K562 (cell line): ENCODE data around the gene PLPP1. TPM values are rescaled to one million over a fixed set of nuclear protein-coding genes. Genes with fewer than 3 reads are reported as not detected.

Source experiments
- ATAC-seq: fragments of 200-7000 bp; cut with Tn5 transposase; 3 replicates; pipeline ENCODE4 v1.9.1; 2020; ENCODE audit warnings: moderate library complexity
- BruUV-seq: library from RNA; stranded (reverse); fragments of 400-500 nt; replicated peaks from 2 replicates; lab custom pipeline; 2021; lab: Mats Ljungman, UMichigan
- CTCF ChIA-PET: fragments of 300-600 bp; formaldehyde crosslinking; extraction: SDS; loops from one replicate; lab custom pipeline; 2021; ENCODE audit warnings: low intra/inter-chr PET ratio; lab: Yijun Ruan, JAX
- POLR2A ChIA-PET: fragments of 300-600, 350-650 bp; sonication (Branson Sonifier 250); formaldehyde crosslinking; extraction: SDS; loops from one replicate; lab custom pipeline; 2021; ENCODE audit warnings: antibody characterized with exemption, inconsistent platforms; lab: Yijun Ruan, JAX
- DNase-seq, 4 experiments: peaks; one replicate each; pipeline versions ENCODE4 v3.0.0 to v3.0.0-alpha.2; 2011 to 2018; ENCODE audit warnings: low spot score in 3 of 4, mixed read lengths in 3 of 4; ENCODE audit errors: extremely low read depth in 1 of 4
- FAIRE-seq: peaks from 2 replicates; lab custom pipeline; 2011; peaks lifted over from hg19 to GRCh38; lab: Jason Lieb, UNC
- H2AFZ ChIP-seq: 2 replicates; pipeline ENCODE4 v1.6.0; 2011; ENCODE audit warnings: low read depth, low read length, control low read depth, inconsistent platforms
- H3K27ac ChIP-seq: fragments of 200-600 bp; 3 replicates; pipeline ENCODE4 v1.8.0; 2011; ENCODE audit warnings: low read depth, mild to moderate bottlenecking, control low read depth, inconsistent platforms, low read length, moderate library complexity, mixed read lengths; ENCODE audit errors: extremely low read depth
- H3K27me3 ChIP-seq, 2 experiments: fragments of 300-600 bp in 1 of 2; 2 replicates in 1 of 2; 3 replicates in 1 of 2; pipeline versions ENCODE4 v1.6.0 to v1.8.0; 2011; ENCODE audit warnings: inconsistent platforms in 2 of 2, low read length in 2 of 2, mild to moderate bottlenecking in 1 of 2, mixed read lengths in 1 of 2, moderate library complexity in 1 of 2; ENCODE audit not compliant: control insufficient read depth in 2 of 2, insufficient read depth in 2 of 2
- H3K36me3 ChIP-seq: fragments of 300-600 bp; 3 replicates; pipeline ENCODE4 v1.8.0; 2011; ENCODE audit warnings: mild to moderate bottlenecking, low read length, inconsistent platforms; ENCODE audit not compliant: control insufficient read depth, insufficient read depth
- H3K4me1 ChIP-seq, 2 experiments: fragments of 200-600 bp in 1 of 2; replicated peaks in 1 of 2; 2 replicates in 1 of 2; 3 replicates in 1 of 2; pipeline versions ENCODE4 v1.5.1 to v1.8.0; 2011; ENCODE audit warnings: inconsistent platforms in 2 of 2, low read length in 2 of 2, mild to moderate bottlenecking in 1 of 2, mixed read lengths in 1 of 2, moderate library complexity in 1 of 2; ENCODE audit not compliant: control insufficient read depth in 2 of 2, insufficient read depth in 2 of 2
- H3K4me2 ChIP-seq: 2 replicates; pipeline ENCODE4 v1.6.1; 2011; ENCODE audit warnings: low read length, control low read depth, inconsistent platforms, mixed read lengths; ENCODE audit not compliant: insufficient read depth
- H3K4me3 ChIP-seq: fragments of 200-600 bp; sonication (generic), shearing (Covaris generic); 2 replicates; pipeline ENCODE4 v1.5.1; 2016; ENCODE audit warnings: control low read depth, inconsistent platforms
- H3K79me2 ChIP-seq: fragments of 200-600 bp; 3 replicates; pipeline ENCODE4 v1.8.0; 2011; ENCODE audit warnings: low read length, inconsistent platforms; ENCODE audit not compliant: control insufficient read depth, insufficient read depth
- H3K9ac ChIP-seq, 2 experiments: 2 replicates each; pipeline versions ENCODE4 v1.6.0 to v1.6.1; 2011; ENCODE audit warnings: low read depth in 2 of 2, low read length in 2 of 2, control low read depth in 1 of 2, inconsistent platforms in 1 of 2, mild to moderate bottlenecking in 1 of 2, mixed read lengths in 1 of 2; ENCODE audit not compliant: insufficient read depth in 1 of 2
- H3K9me1 ChIP-seq: one replicate; pipeline ENCODE4 v1.6.0; 2011; ENCODE audit warnings: inconsistent platforms, mild to moderate bottlenecking, low read length, moderate library complexity; ENCODE audit not compliant: control insufficient read depth, insufficient read depth
- H3K9me3 ChIP-seq: replicated peaks from 2 replicates; pipeline ENCODE4 v1.5.1; 2011; ENCODE audit warnings: low read depth, low read length, inconsistent platforms; ENCODE audit not compliant: control insufficient read depth, insufficient read depth
- H4K20me1 ChIP-seq: replicated peaks from 2 replicates; pipeline ENCODE4 v1.6.1; 2011; ENCODE audit warnings: low read length, inconsistent platforms, mixed read lengths; ENCODE audit not compliant: control insufficient read depth, insufficient read depth
- KLF1 ChIP-seq: fragments of 450-650 bp; IDR thresholded peaks from 2 replicates; pipeline ENCODE4 v1.6.1; 2016; ENCODE audit warnings: missing genetic modification characterization, missing compliant biosample characterization
- MCM5 ChIP-seq: fragments of 450-650 bp; IDR thresholded peaks from 2 replicates; pipeline ENCODE4 v1.6.1; 2016; ENCODE audit warnings: low read depth
- MEF2D ChIP-seq: conservative IDR thresholded peaks from 2 replicates; pipeline ENCODE4 v1.6.1; 2016; ENCODE audit warnings: low read depth, missing genetic modification characterization, missing compliant biosample characterization
- RBFOX2 ChIP-seq: fragments of 200-400 bp; formaldehyde crosslinking; IDR thresholded peaks from 2 replicates; pipeline ENCODE4 v1.6.1; 2017; ENCODE audit warnings: low read depth, mild to moderate bottlenecking, low read length, moderate library complexity
- TAF9B ChIP-seq: fragments of 450-650 bp; IDR thresholded peaks from 2 replicates; pipeline ENCODE4 v1.6.1; 2018; ENCODE audit warnings: mild to moderate bottlenecking; ENCODE audit not compliant: partially characterized antibody
- WGBS: fragments of 100-300 bp; shearing (Covaris generic); methylation state at CpG from one replicate; pipeline ENCODE4 v1.1.6; 2016; ENCODE audit warnings: low coverage, mixed read lengths; ENCODE audit not compliant: insufficient coverage; ENCODE audit errors: missing lambda C conversion rate; 5-methylcytosine and 5-hydroxymethylcytosine counted together
- in situ Hi-C: fragments of 300-500 bp; cut with MboI; formaldehyde crosslinking; loops from 4 replicates; pipeline ENCODE4 v1.15.0; 2018; ENCODE audit warnings: inconsistent platforms, mixed read lengths
- intact Hi-C: fragments of 100-400 bp; cut with micrococcal nuclease; formaldehyde crosslinking; loops from 2 replicates; pipeline ENCODE4 v1.14.2; 2022
- polyA plus RNA-seq, 8 experiments: library from polyadenylated mRNA; depleted of rRNA in 4 of 8; stranded (reverse) in 5 of 8; unstranded in 3 of 8; fragments of >200 nt; fragmentation: Nextera tagmentation in 2 of 8; fragmentation: Illumina TruSeq in 1 of 8; extraction: Ambion mirVana in 2 of 8; extraction: Trizol in 1 of 8; gene quantifications; 2 replicates each; pipeline versions ENCODE4 v1.2.1 to v1.2.3, GENCODE V29; 2011 to 2014; ENCODE audit warnings: inconsistent platforms in 1 of 8, missing spikeins in 1 of 8
- total RNA-seq, 7 experiments: library from RNA; depleted of rRNA in 6 of 7; stranded (reverse); fragments of >200 nt in 6 of 7; fragmentation: Illumina TruSeq in 2 of 7; extraction: Trizol in 2 of 7; gene quantifications; 2 replicates each; pipeline versions ENCODE4 v1.2.1 to v1.2.3, GENCODE V29; 2011 to 2021; ENCODE audit warnings: low replicate concordance in 1 of 7
- TF ChIP-seq, protein P1 (sequence below): fragments of 250-450 bp; sonication (Bioruptor Pico); IDR thresholded peaks from 2 replicates; pipeline ENCODE4 v1.8.0; 2021; ENCODE audit warnings: moderate library complexity, mild to moderate bottlenecking, inconsistent platforms

Gene PLPP1
- total and polyA plus RNA-seq, 9 of the 15 experiments (the other 6 are each of a cell fraction or from before 2014, with no cell fraction given), result 0.04 to 0.24 (median 0.04) TPM; not detected in 6

DNA sequence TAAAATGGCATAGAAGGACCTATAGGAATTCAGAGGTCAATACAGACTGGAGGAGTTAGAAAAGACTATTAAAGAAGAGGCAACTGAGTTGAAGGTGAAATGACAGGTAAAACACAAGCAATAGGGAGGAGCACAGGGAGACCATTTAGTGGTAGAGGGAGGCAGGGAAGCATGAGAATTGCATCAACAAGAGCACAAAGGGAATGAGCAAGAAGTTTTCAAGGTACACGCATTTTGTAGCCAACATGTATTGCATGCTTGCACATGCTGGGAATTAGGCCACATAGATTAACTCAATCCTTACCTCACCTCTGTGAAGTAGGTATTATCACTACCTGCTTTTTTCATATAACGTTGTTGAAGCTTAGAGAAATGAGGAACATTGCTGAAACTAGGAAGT, 42.3 kb downstream of the PLPP1 start:
- Histone ChIP-seq H2AFZ (no peak overlapping the region), H3K9ac (no peak overlapping the region), H3K27me3 (peaks cover 9 to 10% of the 10 kb centered on the region in 2 experiments; a peak in 4 of 5 replicates), H3K4me1 (no peaks in the 10 kb centered on the region), H3K36me3 (no peaks in the 10 kb centered on the region), H3K4me2 (no peak overlapping the region), H3K9me1 (no peaks in the 10 kb centered on the region), H3K27ac (no peak overlapping the region), H3K4me3 (no peak overlapping the region), H3K9me3 (no peaks in the 10 kb centered on the region), H4K20me1 (no peaks in the 10 kb centered on the region), H3K79me2 (no peaks in the 10 kb centered on the region)
- ChIA-PET POLR2A (no interaction called here), CTCF (no interaction called here)
- in situ Hi-C loops, result no loop called here
- ATAC-seq (no peak), DNase-seq (no peak), FAIRE-seq (no peak)
- no TSS peak for BruUV-seq
- 0% methylated on average over 2 of the region's 2 CpGs for WGBS
- intact Hi-C loops, result no loop called here
- TF ChIP-seq KLF1 (tag) (no peak), MCM5 (no peak), RBFOX2 (no peak), TAF9B (no peak)
- TF ChIP-seq, protein P1, sequence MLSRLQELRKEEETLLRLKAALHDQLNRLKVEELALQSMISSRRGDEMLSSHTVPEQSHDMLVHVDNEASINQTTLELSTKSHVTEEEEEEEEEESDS (CRISPR knock-in tag), result no peak

DNA sequence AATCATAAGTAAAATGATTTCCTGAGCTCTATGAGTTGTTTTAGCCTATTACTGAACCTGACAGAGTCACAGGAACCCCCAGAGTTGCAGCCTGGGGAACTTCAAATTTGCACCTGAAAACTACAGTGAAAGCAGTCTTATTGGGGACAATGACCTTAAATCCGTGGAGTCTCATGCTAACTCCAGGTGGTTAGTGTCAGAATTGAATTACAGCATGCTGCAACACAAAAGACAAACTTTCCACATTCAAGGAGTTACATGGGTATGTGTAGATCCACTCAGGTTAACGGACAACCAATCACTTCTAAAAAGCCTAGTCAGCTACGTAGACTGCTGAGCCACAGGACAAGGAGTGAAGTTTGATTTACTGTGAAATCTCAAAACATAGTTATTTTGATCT, 49.7 kb downstream of the PLPP1 start:
- Histone ChIP-seq H4K20me1 (no peaks in the 10 kb centered on the region), H3K27me3 (0 out of 5 replicates have a peak, but pooled peaks cover 0 to 2% of the 10 kb centered on the region in 2 experiments), H3K4me1 (no peaks in the 10 kb centered on the region), H2AFZ (no peak overlapping the region), H3K9me1 (no peaks in the 10 kb centered on the region), H3K27ac (no peak overlapping the region), H3K36me3 (no peaks in the 10 kb centered on the region), H3K9me3 (no peaks in the 10 kb centered on the region), H3K4me3 (no peak overlapping the region), H3K9ac (no peak overlapping the region), H3K79me2 (no peaks in the 10 kb centered on the region), H3K4me2 (no peak overlapping the region)
- 4% methylated on average over 3 of the region's 3 CpGs for WGBS
- DNase-seq (no peak), FAIRE-seq (no peak), ATAC-seq (no peak)
- no peak for TF ChIP-seq MEF2D (tag)
- ChIA-PET POLR2A (interaction anchor here (0.7 to 1.1 kb wide), 3 partner anchors 9 to 502 kb away, joined by 3 to 4 read pairs (median 3); no protein-coding TSS in a partner anchor), CTCF (no interaction called here)
- in situ Hi-C loops, result no loop called here
- no TSS peak for BruUV-seq
- intact Hi-C loops, result no loop called here
